Measurements from ENCODE around the gene KLF8. TPM values are rescaled to one million over a fixed set of nuclear protein-coding genes. Genes with fewer than 3 reads are reported as not detected.

The KLF8 gene
- total RNA-seq, 1 experiment from 2014 or later = 1.2 TPM

GRCh38 chrX:56289449-56289848 lies 57.3 kb downstream of the KLF8 start:
- DNase-seq (ENCODE audit: low read depth, low spot score) (no peak), ATAC-seq (no peak)
- CTCF ChIA-PET = no interaction called here
- intact Hi-C loops (cut with micrococcal nuclease) = loop anchor here (10.0 kb wide), 1 partner anchor 685 kb away; no protein-coding TSS in a partner anchor
- H3K36me3 ChIP-seq (ENCODE audit: control insufficient read depth in 1 of 2, insufficient read depth in 2 of 2, low read length in 2 of 2) = no peaks in the 10 kb centered on the region
- RAD21 ChIA-PET (ENCODE audit: low non-redundant PET in 1 of 2, low total read pairs in 2 of 2, uncharacterized antibody in 2 of 2, unreplicated experiment in 2 of 2) = no interaction called here
- H3K4me2 ChIP-seq (ENCODE audit: low read length) = no peak overlapping the region
- H3K79me2 ChIP-seq (ENCODE audit: insufficient read depth, low read length) = no peaks in the 10 kb centered on the region
- no peaks in the 10 kb centered on the region for H3K9me2 ChIP-seq (ENCODE audit: insufficient read depth)
- TF ChIP-seq EGR1 (IDR thresholded peaks at IDR 0.05; ENCODE audit: low read depth) = no peak
- no peaks in the 10 kb centered on the region for H3K4me1 ChIP-seq (ENCODE audit: control insufficient read depth in 1 of 2, insufficient read depth in 2 of 2, low read length in 2 of 2)
- H2AFZ ChIP-seq (ENCODE audit: low read depth, low read length, poor library complexity, severe bottlenecking) = no peak overlapping the region
- H4K20me1 ChIP-seq (ENCODE audit: insufficient read depth) = no peaks in the 10 kb centered on the region
- POLR2A ChIA-PET = no interaction called here
- H3K27me3 ChIP-seq (ENCODE audit: insufficient read depth, low read length) = no peaks in the 10 kb centered on the region
- BruUV-seq (replicated peaks) = no TSS peak
- H3K4me3 ChIP-seq (replicated peaks in 1 of 2; ENCODE audit: low read depth in 1 of 2, low read length in 2 of 2) = no peak overlapping the region
- H3K9ac ChIP-seq (ENCODE audit: low read length) = no peak overlapping the region
- no peak overlapping the region for H3K27ac ChIP-seq (ENCODE audit: low read depth, low read length)
- H3K9me3 ChIP-seq (ENCODE audit: control insufficient read depth in 1 of 2, insufficient read depth in 1 of 2, low read depth in 1 of 2, low read length in 2 of 2) = no peaks in the 10 kb centered on the region

DNA sequence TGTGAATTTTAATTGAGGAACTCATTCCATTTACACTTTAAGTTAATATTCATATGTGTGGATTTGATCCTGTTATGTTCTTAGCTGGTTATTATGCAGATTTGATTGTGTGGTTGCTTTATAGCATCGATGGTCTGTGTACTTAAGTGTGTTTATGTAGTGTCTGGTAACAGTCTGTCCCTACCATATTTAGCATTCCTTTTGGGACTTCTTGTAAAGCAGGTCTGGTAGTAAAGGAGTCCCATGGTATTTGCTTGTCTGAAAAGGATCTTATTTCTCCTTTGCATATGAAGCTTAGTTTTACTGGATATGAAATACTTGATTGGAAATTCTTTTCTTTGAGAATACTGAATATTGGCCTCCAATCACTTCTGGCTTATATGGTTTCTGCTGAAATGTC lies 76.6 kb downstream of the KLF8 start:
- Histone ChIP-seq H3K36me3 (ENCODE audit: control insufficient read depth in 1 of 2, insufficient read depth in 2 of 2, low read length in 2 of 2) (no peaks in the 10 kb centered on the region), H4K20me1 (ENCODE audit: insufficient read depth) (no peaks in the 10 kb centered on the region), H3K9me2 (ENCODE audit: insufficient read depth) (no peaks in the 10 kb centered on the region), H3K9ac (ENCODE audit: low read length) (no peak overlapping the region), H3K27me3 (ENCODE audit: insufficient read depth, low read length) (no peaks in the 10 kb centered on the region), H3K4me1 (ENCODE audit: control insufficient read depth in 1 of 2, insufficient read depth in 2 of 2, low read length in 2 of 2) (no peaks in the 10 kb centered on the region), H3K4me3 (replicated peaks in 1 of 2; ENCODE audit: low read depth in 1 of 2, low read length in 2 of 2) (no peak overlapping the region), H3K27ac (ENCODE audit: low read depth, low read length) (no peak overlapping the region), H3K79me2 (ENCODE audit: insufficient read depth, low read length) (no peaks in the 10 kb centered on the region), H3K4me2 (ENCODE audit: low read length) (no peak overlapping the region), H3K9me3 (ENCODE audit: control insufficient read depth in 1 of 2, insufficient read depth in 1 of 2, low read depth in 1 of 2, low read length in 2 of 2) (no peaks in the 10 kb centered on the region), H2AFZ (ENCODE audit: low read depth, low read length, poor library complexity, severe bottlenecking) (no peak overlapping the region)
- no peak for ATAC-seq
- ChIA-PET RAD21 (ENCODE audit: low non-redundant PET in 1 of 2, low total read pairs in 2 of 2, uncharacterized antibody in 2 of 2, unreplicated experiment in 2 of 2) (no interaction called here), POLR2A (no interaction called here), CTCF (no interaction called here)
- no peak for DNase-seq (ENCODE audit: low read depth, low spot score)
- no TSS peak for BruUV-seq (replicated peaks)
- intact Hi-C loops (cut with micrococcal nuclease) = loop anchor here (10.0 kb wide), 1 partner anchor 56 kb away; no protein-coding TSS in a partner anchor
- no peak for TF ChIP-seq FOSL1 (IDR thresholded peaks at IDR 0.05; ENCODE audit: low read depth)
- TF ChIP-seq YY1 (IDR thresholded peaks at IDR 0.05; ENCODE audit: extremely low read depth, insufficient replicate concordance, low read depth, low read length) = no peak
- no peak for TF ChIP-seq ZNF274 (IDR thresholded peaks at IDR 0.05; ENCODE audit: low read depth, low read length)
- TF ChIP-seq ZBTB33 (IDR thresholded peaks at IDR 0.05; ENCODE audit: extremely low read depth, insufficient replicate concordance, low read length) = no peak
- no peak for TF ChIP-seq SP1 (IDR thresholded peaks at IDR 0.05; ENCODE audit: low read depth)
- TF ChIP-seq CBX3 (IDR thresholded peaks at IDR 0.05; ENCODE audit: low read depth) = no peak
- TF ChIP-seq SIN3A (IDR thresholded peaks at IDR 0.05; ENCODE audit: low read depth) = no peak
- no peak for TF ChIP-seq CEBPB (IDR thresholded peaks at IDR 0.05; ENCODE audit: low read depth)
- TF ChIP-seq, protein P1, sequence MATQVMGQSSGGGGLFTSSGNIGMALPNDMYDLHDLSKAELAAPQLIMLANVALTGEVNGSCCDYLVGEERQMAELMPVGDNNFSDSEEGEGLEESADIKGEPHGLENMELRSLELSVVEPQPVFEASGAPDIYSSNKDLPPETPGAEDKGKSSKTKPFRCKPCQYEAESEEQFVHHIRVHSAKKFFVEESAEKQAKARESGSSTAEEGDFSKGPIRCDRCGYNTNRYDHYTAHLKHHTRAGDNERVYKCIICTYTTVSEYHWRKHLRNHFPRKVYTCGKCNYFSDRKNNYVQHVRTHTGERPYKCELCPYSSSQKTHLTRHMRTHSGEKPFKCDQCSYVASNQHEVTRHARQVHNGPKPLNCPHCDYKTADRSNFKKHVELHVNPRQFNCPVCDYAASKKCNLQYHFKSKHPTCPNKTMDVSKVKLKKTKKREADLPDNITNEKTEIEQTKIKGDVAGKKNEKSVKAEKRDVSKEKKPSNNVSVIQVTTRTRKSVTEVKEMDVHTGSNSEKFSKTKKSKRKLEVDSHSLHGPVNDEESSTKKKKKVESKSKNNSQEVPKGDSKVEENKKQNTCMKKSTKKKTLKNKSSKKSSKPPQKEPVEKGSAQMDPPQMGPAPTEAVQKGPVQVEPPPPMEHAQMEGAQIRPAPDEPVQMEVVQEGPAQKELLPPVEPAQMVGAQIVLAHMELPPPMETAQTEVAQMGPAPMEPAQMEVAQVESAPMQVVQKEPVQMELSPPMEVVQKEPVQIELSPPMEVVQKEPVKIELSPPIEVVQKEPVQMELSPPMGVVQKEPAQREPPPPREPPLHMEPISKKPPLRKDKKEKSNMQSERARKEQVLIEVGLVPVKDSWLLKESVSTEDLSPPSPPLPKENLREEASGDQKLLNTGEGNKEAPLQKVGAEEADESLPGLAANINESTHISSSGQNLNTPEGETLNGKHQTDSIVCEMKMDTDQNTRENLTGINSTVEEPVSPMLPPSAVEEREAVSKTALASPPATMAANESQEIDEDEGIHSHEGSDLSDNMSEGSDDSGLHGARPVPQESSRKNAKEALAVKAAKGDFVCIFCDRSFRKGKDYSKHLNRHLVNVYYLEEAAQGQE (IDR thresholded peaks at IDR 0.05; ENCODE audit: low read depth) = no peak
- TF ChIP-seq POLR2AphosphoS5 (IDR thresholded peaks at IDR 0.05; ENCODE audit: low read depth, low read length) = no peak
- no peak for TF ChIP-seq POLR2A (IDR thresholded peaks at IDR 0.05; ENCODE audit: borderline replicate concordance, extremely low read depth, insufficient read depth, insufficient read length)
- no peak for TF ChIP-seq TCF7L2 (IDR thresholded peaks at IDR 0.05; ENCODE audit: borderline replicate concordance, extremely low read depth, insufficient read depth, insufficient read length)
- TF ChIP-seq ATF3 (IDR thresholded peaks at IDR 0.05) = no peak
- no peak for TF ChIP-seq ELF1 (IDR thresholded peaks at IDR 0.05; ENCODE audit: borderline replicate concordance, low read depth)
- no peak for TF ChIP-seq EZH2phosphoT487 (IDR thresholded peaks at IDR 0.05; ENCODE audit: borderline replicate concordance)
- no peak for TF ChIP-seq EZH2 (IDR thresholded peaks at IDR 0.05)

Measured in HCT116 (cell line).